GM12874 (cell line): ENCODE data around the gene USP21.

Source experiments
- CTCF ChIP-seq: IDR thresholded peaks from 2 replicates; pipeline ENCODE4 v1.5.1; 2011; ENCODE audit warnings: low read depth, mild to moderate bottlenecking, control low read depth, low read length, moderate library complexity; ENCODE audit not compliant: insufficient read depth

USP21 gene

DNA sequence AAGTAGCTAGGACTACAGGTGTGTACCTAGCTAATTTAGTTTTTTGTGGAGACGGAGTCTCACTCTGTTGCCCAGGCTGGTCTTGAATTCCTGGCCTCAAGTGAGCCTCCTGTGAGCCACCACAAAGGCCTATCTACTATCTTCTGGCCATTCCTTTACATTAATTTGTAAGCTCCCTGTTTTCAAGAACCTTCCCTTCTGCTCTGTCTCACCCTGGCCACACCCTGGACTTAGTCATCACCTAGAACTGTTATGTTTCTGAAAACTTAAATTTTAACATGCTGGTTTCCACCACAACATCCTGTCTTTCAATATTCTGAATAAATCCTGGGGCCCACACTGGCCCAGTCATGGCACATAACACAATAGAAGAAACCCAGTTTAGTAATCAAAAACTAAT, 22.9 kb downstream of the USP21 start:
- no peak for TF ChIP-seq CTCF

GRCh38 chr1:161185282-161185682, 26.0 kb downstream of the USP21 start:
- TF ChIP-seq CTCF = no peak

- no peak for TF ChIP-seq CTCF
Observed at GRCh38 chr1:161185732-161186311, 26.5 kb downstream of the USP21 start.

DNA sequence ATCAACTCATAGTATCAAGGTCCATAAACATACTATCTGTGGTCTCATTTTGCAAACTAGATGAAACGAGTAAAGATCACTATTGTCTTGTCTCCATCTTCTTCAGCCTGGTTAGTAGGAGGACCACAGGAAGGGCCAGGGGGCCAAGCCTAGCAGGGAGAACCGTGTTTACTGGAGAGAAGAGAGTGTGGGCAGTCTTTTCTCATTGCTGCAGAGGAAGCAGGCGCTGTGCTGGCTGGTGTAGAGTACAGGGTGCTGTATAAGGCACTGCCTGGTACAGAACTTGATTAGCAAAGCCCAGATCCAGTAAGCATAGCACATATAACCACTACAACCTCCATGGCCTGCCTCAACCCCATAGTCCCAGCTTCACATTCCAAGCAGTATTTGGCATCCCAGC, 28.0 kb downstream of the USP21 start:
- no peak for TF ChIP-seq CTCF

GRCh38 chr1:161188381-161188780, 29.1 kb downstream of the USP21 start:
- no peak for TF ChIP-seq CTCF

GRCh38 chr1:161189036-161189435, 29.7 kb downstream of the USP21 start:
- no peak for TF ChIP-seq CTCF

DNA sequence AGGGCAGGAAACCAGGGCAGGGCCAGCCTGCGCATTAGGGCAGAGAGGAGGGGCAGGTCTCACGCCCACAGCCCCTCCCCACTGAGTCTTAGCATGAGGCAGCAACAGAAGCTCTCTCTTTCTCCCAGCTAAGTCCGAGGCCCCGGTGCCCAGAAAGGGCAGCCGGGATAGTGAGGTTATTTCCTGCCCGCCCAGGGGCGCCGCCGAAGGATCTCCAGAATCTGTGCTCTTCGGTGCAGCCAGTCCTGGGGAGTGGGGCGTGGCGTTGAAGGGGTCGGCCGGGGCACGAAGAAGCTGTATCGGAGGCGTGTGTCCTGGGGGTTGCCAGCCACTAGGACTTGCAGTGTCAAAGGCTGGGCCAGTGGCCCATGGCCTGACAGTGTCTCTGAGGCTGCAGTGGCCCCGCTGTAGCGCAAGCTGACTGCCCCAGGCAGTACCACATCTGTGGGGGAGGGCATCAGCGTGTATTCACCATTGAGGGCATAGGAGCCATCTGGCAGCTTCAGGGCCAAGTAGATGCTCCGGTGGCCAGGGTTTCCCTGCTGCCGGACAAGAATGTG, 31.7 kb downstream of the USP21 start:
- TF ChIP-seq CTCF = no peak
